ENCODE measurements around the gene ZNF282.

ZNF282 gene

DNA sequence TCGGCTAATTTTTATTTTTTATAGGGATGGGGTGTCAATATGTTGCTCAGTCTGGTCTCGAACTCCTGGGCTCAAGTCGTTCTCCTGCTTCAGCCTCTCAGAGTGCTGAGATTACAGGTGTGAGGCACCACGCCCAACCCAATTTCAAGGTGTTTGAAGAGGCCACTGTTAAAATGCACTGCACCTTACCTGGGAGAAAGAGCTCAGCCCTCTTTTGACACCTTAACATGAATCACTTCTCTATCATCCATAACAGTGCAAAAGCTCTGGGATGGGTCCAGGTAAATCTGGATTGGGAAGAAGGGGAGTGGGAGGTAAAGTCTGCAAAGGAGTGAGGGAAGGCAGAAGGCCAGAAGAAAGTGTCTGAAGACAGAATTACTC, 557 bp upstream of the ZNF282 start:
- DNase-seq: no peak

DNA sequence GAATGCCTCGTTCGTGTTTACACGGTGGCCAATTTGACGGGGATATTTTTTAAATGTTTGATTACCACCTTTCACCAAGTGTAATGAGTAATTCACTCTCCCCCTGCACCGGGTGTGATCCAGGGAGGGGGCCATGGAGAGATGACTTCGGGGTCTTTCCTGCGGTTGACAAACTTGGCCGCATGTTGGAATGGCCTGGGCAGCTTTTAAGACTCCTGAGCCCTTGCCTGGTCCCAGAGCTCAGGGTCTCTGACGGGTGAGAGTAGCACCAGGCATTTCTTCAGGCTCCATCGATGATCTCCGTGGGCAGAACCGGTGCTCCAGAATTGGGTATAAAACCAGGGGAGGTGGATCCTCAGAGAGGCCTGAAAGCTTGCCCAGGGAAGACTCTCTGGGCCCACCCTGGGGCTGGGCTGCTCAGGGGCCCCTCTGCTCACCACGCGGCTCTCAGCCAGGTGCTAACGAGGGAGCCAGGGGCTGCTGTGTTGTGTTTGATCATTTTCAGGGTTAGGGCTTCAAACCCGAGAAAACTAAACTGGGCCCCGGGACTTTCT, 882 bp downstream of the ZNF282 start:
- no peak for DNase-seq

DNA sequence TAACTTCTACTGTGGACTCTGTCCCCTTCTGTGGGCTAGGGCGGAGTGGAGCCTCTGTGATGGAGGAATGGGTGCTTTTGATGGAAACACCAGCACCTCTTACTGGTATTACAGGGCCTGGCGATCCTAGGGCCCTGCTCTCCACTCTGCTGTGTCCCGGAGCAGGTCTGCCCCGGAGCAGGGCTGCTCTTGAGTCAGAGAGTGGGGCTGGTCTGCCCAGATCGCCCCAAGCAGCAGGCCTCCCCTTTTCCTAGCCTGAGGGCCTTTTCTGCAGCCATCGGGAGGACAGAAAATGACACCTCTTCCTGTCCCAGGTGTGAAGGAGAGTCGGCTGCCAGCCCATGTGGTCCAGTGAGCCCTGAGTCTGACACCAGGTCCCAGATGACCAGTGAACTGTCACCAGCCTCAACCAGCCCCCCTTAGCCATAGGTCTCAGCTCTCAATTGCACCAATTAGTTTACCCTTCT, 1.4 kb downstream of the ZNF282 start:
- DNase-seq: no peak

DNA sequence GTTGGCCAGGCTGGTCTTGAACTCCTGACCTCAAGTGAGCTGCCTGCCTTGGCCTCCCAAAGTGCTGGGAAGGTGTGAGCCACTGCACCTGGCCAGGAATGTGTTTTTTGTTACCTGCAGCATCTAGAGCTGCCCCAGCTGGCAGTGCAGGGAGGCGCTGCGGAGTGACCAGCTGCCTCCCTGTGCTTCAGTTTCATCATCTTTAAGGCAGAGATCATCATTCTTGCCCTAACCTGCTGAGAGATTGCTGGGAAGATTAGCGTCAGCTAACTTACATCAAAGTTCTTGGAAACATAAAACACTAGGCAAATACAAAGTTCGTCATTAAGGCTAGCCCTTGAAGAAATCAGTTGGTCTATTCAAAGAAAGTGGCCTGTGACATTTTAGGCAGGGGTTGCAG, 2.3 kb downstream of the ZNF282 start:
- DNase-seq: no peak

DNA sequence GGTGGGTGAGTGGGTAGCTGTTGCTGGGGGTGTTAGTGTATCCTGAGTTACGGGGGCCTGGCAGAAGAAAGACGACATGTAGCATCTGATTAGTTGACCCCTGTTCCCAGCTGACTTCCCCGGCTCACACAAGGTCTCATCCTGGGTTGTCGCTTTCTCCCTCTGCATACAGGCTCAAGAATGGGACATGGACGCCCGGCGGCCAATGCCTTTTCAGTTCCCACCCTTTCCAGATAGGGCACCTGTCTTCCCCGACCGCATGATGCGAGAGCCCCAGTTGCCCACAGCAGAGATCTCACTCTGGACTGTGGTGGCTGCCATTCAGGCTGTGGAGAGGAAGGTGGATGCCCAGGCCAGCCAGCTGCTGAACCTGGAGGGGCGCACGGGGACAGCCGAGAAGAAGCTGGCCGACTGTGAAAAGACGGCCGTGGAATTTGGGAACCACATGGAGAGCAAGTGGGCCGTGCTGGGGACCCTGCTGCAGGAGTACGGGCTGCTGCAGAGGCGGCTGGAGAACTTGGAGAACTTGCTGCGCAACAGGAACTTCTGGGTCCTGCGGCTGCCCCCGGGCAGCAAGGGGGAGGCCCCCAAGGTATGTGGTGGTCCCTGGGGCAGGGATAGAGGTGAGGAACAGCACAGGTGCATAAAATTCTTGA, 2.9 kb downstream of the ZNF282 start:
- no peak for DNase-seq

DNA sequence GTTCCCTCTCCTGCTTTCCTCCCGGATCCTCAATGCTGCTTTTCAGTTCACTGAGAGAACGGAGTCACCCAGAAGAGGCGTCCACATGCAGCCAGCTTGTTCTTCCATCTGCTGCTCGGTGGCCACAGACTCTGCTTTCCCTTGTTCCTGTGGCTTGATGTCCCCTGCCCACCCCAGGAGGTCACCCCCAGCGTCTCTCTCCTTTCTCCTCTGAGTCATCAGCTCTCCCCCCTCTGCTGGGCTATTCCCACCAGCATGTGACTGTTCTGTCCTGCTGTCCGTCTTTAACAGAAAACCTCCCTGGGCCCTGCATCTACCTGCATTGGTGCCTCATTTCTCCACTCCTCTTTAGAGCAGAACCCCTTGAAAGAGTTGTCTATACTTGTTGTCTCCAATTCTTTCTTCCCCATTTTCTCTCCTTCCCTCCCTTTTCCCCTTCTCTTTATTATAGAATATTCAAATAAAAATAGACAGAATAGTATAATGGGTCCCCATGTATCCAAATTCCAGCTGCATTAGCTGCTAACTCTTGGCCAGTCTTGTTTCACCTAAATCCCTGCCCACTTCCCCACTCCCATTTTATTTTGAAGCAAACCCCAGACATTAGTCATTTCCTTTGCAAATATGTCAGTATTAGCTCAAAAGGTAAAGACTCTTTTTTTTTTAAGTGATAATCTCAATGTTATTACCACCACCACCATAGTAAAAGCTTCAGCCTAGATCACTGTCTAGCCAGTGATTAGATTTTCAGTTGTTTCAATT, 4.1 kb downstream of the ZNF282 start:
- no peak for DNase-seq

DNA sequence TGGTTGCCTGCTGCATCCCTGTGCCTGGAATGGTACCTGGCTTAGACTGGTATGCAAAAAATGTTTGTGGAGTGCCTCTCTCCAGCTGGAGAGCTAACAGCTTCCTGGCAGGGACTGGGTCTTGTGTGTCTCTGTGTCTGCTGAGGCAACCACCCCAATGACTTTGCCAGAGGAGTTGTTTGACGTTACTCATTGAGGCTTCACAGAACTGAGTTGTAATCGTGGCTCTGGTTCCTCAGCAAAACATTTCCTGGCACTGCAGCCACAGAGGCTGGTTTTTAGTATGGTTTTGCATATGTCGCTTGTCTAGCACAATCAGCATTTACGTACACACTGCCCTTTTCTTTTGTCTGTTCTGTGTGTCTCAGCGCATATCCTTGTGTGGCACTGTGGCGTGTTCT, 7.5 kb downstream of the ZNF282 start:
- DNase-seq: no peak

DNA sequence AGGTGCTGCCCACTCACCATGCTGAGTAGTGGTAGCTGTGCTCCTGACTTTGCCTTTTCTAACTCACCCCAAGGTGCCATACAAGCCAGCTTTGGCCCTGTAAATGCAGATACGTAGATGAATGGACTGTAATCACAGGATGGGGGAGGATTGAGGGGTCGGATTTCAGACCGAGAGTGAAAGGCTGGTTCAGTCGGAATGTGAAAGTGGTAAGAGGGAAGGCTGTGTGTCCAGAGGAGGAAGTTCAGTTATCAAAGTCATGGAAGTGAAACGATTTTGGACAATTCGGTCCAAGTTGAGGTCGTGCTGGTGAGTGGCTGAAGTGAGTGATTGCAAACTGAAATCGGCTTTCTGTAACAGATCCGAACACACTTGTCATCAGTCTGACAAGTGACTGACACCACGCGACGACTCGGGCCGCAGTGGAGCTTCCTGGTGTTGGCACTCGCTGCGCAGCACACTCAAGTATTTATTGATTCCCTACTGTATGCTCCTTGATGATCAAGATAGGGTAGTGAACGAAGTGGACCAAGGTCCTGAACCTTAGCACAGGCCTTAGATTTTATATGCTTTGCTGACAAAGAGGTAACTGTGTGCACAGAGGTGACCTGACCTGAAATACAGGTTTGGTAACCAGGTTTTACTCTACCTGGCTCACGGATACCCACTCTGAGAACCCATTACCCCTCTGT, 10.5 kb downstream of the ZNF282 start:
- DNase-seq: no peak

DNA sequence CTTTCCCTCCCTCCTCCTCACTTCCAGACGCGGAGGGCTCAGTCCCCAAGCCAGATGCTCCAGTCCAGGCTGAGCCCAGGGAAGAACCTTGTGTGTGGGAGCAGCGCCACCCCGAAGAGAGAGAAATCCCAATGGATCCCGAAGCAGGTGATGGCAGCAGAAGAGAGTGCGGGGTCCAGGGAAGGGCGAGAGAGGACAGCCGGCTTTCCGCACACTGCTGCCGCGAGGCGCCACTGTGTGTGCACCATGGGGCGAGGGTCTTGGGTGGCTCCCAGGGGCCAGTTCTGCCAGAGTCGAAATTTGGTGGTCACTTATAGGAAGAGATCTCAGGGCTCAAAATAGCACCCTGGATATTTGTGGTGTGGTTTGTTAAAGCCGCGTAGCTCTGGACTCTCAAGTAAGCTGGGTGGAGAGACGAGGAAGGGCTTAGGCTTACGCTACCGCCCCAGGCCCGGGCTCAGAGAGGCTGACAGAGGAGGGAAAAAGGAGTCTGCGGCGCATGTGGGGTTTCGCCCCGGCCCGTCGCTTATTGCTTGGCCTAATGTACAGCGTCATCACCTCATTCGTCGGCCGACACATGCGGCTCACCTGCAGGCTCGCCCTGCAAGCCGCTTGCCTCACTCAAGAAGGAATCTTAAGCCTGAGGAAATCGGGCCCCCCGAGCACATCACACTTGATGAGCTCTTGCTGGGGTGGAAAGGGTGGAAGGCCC, 12.1 kb downstream of the ZNF282 start:
- DNase-seq: no peak

DNA sequence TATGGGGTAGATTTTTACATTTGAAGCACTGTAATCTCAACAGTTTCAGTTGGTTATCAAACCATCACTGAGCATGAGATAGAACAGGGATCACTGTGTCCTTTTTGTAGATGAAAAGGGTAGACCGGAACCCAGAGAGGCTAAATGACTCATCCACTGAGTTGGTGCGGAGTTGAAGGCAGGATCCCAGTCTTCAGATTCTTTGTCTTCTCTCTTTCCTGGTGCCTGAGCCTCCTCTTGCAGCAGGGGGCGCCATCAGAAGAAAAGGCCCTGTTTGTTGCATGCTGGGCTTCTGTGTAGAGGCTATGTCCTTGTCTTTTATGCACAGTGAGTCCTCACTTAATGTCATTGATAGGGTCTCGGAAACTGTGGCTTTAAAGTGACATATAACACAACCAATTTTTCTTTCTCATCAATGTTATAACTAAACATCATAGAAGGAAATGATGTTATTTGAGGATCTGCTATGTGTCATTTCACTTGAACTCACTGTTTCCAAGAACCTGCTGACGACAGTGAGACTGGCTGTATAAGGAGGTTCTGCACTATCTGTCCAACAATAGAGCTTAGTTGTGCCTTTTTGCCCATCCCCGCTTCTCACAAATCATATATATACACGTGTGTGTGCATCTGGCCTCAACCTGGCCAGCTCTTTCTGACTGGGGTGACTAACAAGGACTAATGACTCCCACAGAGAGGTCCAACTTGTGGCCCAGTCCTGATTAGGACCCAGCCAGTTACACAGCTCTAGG, 14.3 kb downstream of the ZNF282 start:
- no peak for DNase-seq

DNA sequence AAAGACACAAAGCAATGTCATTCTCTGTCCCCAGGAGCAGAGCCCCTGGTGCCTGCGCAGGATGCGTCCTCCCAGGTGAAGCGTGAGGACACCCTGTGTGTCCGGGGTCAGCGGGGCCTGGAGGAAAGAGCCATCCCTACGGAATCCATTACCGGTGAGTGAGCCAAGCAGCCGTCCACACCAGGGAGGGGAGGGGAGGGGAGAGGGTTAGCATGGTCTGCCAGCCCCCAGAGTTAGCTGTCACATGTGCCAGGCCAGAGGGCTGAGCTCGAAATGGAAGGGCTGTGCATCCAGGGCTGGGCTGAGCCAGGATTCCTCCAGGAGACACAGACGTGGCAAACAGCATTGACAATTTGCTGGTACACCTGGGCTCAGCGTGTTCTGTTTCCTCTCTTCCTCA, 15.2 kb downstream of the ZNF282 start:
- DNase-seq: no peak

DNA sequence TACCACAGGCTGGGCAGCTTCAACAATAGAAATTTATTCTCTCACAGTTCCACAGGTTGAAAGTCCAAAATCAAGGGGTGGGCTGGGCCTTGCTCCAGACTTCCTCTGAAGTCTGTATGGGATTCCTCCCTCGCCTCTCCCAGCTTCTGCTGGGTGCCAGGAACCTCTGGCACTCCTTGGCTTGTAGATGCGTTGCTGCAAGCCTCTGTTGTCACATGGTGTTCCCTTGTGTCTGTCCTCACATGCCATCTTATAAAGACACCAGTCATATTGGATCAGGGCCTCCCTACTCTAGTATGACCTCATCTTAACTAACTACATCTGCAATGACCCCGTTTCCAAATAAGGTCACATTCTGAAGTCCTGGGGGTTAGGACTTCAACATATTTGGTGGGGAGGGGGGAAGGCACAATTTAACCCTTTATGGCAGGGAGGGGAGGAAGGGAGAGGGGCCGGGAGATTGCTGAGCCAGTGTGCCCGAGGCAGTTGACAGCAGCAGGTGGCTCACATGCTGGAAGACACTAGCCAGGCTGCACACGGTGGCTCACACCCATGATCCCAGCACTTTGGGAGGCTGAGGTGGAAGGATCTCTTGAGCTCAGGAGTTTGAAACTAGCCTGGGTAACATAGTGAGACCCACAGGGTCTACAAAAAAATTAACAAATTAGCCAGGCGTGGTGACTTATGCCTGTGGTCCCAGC, 18.8 kb downstream of the ZNF282 start:
- DNase-seq: no peak

DNA sequence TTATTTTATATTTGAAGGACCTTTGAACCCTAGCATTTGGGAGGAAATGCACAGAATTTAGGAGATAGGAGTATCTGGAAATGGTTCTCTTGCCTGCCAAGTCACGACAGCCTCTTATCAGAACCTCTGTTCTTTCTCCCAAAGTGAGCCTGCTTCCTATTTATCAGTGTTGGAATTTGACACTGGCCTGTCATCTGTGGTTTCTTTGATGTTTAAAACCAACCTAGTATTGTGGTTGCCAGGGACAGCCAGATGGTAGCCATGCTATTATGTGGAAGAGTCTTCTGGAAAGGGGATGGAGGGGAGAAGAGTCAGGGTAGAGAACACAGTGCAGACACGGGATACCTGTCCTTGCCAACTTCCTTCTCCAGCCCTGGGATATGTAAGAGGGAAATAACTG, 21.1 kb downstream of the ZNF282 start:
- DNase-seq: no peak

DNA sequence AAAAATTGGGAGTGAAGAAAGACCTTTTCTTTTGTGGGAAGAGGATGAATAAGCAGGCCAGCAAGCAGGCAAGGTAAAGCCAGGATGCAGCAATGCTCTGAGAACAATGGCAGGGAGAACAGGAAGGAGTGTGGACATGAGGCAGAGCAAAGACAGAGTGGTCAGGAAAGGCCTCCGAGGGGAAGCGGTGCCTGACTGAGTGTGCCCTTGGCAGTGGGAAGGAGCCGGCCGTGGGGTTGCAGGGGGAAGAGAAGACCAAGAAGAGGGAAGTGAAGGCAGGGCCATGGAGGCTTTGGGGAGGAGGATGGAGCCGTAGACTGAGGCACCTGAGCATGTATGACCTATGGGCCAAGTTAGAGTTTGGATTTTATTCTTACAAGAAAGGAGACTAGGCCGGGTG, 22.2 kb downstream of the ZNF282 start:
- no peak for DNase-seq

DNA sequence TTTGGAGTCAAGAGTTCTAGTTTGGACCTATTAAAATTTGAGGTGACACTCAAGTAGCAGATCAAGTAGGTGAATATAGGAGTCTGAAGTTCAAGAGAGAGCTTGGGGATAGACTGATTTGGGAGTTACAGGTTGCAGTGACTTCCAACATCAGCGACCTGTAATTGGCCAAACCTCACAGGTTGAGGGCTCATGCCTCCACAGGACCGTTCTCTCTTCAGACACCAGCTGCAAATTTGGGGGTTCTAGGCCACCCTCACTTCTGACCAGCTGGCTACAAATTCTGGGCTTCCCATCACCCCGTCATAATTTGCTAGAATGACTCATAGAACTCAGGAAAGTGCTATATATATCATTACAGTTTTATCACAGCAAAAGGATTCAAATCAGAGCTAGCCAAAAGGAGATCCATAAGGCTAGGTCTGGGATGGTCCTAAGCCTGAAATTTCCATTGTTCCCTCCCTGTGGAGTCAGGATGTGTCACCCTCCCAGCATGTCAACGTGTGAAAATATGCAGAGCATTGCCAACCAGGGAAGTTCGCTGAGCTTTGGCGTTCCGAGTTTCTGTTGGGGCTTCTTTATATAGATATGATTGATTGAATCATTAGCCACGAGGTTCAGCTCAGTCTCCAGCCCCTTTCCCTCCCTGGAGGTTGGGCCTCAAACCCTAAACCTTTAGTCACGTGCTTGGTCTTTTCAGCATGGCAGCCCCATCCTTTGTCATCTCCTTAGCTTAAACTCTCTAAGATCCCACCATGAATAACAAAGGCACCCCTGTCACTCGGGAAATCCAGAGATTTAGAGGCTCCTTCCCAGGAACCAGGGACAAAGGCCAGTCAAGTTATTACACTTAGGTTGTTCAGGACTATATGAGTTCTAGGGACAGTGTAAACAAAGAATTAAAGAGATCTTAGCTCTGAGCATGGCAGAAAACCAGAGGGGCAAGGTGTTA, 23.4 kb downstream of the ZNF282 start:
- no peak for DNase-seq

DNA sequence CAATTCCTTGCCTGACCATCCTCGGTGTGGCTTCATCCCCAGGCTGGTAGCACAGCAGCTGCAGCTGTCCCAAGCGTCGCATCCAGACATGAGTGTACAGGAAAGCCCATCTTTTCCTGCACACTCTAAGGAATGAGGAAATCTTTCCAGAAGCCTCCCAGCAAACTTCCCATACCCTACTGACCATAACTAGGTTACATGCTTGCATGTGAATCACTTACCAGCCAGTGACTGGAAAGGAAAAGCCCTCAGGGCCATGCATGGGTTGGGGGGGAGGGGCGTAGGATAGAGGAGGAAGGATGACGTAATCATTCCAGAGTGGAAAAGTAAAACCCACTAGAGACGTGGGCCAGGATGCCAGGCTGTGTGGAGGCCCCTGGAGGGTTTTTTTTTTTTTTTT, 25.2 kb downstream of the ZNF282 start:
- no peak for DNase-seq

DNA sequence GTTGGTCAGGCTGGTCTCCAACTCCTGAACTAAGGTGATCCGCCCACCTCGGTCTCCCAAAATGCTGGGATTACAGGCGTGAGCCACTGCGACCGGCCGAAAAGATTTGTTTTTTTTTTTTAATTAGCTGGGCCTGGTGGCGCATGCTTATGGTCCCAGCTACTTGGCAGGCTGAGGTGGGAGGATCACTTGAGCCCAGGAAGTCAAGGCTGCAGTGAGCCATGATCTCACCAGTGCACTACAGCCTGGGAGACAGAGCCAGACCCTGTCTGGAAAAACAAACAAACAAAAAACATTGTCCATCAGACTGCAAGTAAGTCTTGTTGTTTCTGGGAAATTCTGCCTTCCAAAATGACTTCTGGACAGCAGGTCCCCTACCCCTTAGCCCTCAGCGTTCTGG, 27.8 kb downstream of the ZNF282 start:
- no peak for DNase-seq

DNA sequence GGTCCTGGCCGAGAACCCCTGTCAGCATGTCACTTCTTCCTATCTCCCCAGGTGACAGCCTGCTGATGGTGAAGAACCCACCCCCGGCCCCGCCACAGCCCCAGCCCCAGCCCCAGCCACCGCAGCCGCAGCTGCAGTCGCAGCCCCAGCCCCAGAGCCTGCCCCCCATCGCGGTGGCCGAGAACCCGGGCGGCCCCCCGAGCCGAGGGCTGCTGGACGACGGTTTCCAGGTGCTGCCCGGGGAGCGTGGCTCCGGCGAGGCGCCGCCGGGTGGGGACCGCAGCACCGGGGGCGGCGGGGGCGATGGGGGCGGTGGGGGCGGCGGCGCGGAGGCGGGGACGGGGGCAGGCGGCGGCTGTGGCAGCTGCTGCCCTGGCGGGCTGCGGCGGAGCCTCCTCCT, 28.4 kb downstream of the ZNF282 start:
- DNase-seq: no peak

DNA sequence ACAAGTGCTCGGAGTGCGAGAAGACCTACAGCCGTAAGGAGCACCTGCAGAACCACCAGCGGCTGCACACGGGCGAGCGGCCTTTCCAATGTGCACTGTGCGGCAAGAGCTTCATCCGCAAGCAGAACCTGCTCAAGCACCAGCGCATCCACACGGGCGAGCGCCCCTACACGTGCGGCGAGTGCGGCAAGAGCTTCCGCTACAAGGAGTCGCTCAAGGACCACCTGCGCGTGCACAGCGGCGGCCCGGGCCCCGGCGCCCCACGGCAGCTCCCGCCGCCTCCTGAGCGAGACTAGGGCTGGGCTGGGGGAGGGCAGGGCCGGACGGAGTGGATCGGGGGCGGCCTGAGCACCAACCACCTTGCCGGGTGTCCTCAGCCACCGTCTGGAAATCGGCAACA, 29.0 kb downstream of the ZNF282 start:
- DNase-seq: no peak

DNA sequence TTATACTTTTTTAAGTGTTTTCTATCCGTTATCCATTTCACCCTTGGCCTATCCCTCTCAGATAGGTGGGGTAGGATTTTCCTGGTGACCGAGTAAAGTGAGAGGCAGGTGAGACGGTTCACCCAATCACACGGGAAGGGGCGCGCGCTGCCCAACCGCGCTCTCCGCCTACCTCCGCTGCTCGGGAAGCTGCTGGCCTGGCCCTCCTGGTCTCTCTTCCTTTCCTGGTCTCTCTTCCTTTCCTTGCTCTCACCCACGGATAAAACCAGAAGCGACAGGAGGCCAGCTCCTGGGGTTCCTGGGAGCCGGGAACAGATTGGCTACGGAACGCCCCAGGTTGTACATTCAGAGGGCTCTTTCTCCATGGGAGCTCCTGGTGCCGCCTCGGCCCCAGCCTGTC, 29.8 kb downstream of the ZNF282 start:
- DNase-seq: no peak

DNA sequence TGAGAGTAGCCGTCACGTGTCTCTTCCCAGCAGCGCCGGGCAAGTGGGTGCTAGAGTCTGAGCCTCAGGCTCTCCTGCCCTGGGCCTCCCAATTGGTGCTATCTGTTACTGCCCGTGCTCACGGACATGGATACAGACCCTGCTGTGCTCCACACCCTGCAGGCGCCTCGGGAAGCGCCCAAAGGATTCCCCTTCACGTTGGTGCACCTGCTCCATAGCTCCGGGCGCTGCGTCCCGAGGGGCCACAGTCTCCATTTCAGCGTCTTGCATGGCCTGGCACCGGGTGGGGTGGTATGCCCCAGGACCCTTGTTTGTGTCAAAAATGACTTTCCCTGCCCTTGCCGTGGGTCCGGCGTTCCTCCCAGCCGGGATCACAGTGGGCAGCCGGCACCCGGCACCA, 30.3 kb downstream of the ZNF282 start:
- DNase-seq: no peak
